Stomach (tissue), 4 donors: ENCODE results near the gene GSTO2.

ENCODE experiments used
- POLR2A ChIP-seq, 4 donors: fragments of 450-650 bp; IDR thresholded peaks; one replicate each; pipeline ENCODE4 v1.6.1; 2016; ENCODE audit warnings: antibody characterized with exemption in 4 of 4, control low read depth in 2 of 4, mild to moderate bottlenecking in 1 of 4, moderate library complexity in 1 of 4
- POLR2AphosphoS5 ChIP-seq, 3 donors: sonication (generic); formaldehyde crosslinking; IDR thresholded peaks; one replicate each; pipeline ENCODE4 v1.6.1; 2016; ENCODE audit warnings: antibody characterized with exemption in 3 of 3
- TF ChIP-seq, protein P1 (sequence below), 7 experiments: fragments of 450-650 bp in 4 of 7; fragments of 200-600 bp in 3 of 7; sonication (generic) in 3 of 7; IDR thresholded peaks; one replicate each; pipeline ENCODE4 v1.5.1; 2016 to 2019; ENCODE audit warnings: antibody characterized with exemption in 7 of 7, control low read depth in 2 of 7, mild to moderate bottlenecking in 1 of 7

DNA sequence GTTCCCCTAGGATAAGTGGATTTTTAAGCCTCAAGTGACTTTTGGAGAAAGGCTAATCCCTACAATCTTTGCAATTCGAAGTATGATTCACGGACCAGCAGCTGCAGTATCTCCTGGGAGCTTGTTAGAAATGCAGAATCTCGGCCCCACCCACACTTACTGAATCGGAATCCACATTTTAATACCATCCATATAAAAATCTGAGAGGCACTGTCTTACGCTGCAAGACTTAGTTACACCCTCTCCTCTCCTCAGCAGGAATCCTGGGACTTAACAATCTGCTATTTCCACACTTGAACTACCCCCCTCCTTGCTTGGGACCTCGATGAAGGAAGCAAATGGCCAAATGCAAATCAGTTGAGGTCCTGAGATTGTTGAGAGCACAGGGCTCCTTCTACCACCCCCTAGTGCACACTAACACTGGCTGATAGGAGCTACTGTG is 48.3 kb downstream of the GSTO2 start:
- TF ChIP-seq, protein P1, sequence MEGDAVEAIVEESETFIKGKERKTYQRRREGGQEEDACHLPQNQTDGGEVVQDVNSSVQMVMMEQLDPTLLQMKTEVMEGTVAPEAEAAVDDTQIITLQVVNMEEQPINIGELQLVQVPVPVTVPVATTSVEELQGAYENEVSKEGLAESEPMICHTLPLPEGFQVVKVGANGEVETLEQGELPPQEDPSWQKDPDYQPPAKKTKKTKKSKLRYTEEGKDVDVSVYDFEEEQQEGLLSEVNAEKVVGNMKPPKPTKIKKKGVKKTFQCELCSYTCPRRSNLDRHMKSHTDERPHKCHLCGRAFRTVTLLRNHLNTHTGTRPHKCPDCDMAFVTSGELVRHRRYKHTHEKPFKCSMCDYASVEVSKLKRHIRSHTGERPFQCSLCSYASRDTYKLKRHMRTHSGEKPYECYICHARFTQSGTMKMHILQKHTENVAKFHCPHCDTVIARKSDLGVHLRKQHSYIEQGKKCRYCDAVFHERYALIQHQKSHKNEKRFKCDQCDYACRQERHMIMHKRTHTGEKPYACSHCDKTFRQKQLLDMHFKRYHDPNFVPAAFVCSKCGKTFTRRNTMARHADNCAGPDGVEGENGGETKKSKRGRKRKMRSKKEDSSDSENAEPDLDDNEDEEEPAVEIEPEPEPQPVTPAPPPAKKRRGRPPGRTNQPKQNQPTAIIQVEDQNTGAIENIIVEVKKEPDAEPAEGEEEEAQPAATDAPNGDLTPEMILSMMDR (IDR thresholded peaks at IDR 0.05): no peak
- TF ChIP-seq POLR2A (IDR thresholded peaks at IDR 0.05) (no peak), POLR2AphosphoS5 (IDR thresholded peaks at IDR 0.05) (peak in 2 of 3 donors; percentile 16 to 43)
